GM18520 (cell line): ENCODE results near the gene KRTAP16-1.

Experiments
- ATAC-seq: cut with Tn5 transposase; IDR thresholded peaks from one replicate; pipeline ENCODE4 v1.9.1; 2021; ENCODE audit not compliant: unreplicated experiment

The KRTAP16-1 gene

DNA sequence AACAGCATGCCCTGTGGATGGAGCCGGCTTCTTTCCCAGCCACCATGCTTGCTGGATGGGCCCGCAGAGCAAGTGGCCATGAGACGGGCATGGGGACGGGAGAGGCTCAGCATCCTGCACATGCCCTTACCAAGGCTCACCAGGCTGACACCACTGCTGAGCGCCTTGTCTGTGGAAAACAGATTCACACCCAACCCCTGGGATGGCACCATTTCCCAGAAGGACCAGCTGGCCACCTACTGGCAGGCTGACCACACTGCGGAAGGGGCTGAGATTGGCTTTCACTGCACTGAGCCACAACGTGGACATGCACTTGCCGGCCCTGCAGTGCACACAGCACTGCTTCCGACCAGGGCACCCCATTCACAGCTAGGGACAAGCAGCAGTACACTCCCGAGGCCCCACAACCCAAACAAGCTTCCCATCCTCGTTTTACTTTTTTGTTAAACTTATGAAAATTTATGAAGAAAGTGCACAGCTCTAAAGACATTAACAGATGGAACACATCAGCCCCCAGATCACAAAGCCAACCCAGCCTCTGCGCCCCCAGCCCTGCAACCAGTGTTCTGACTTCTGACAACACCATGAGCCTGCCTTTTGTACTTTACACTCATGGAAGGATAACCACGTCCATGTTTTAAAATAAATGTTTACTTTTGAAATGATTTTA lies 20.3 kb upstream of the KRTAP16-1 start:
- no peak for ATAC-seq

GRCh38 chr17:41328207-41328606 lies 19.1 kb upstream of the KRTAP16-1 start:
- no peak for ATAC-seq

GRCh38 chr17:41327411-41328120 lies 18.5 kb upstream of the KRTAP16-1 start:
- ATAC-seq, result no peak

GRCh38 chr17:41326173-41327145 lies 17.4 kb upstream of the KRTAP16-1 start:
- no peak for ATAC-seq

GRCh38 chr17:41325611-41326010 lies 16.5 kb upstream of the KRTAP16-1 start:
- ATAC-seq, result no peak

DNA sequence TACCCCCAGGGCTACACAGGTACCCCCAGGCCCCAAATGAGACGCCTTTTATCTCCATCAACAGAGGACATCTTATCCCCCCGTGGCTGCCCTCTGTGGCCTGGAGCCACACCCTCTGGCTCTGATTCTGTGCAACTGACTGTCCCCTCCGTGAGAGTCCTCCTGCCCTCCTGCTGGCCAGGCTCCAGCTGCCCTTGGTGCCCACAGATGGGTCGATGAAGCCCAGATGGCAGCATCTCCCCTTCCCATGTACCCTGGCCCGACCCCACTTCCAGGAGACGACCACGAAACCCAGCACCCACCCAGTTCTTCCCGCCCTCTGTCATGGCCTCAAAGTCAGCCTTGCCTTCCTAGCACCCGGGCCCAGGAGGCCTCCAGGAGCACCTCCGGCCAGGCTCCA lies 16.0 kb upstream of the KRTAP16-1 start:
- no peak for ATAC-seq

- no peak for ATAC-seq
Observed at GRCh38 chr17:41324180-41325075, 15.3 kb upstream of the KRTAP16-1 start.

DNA sequence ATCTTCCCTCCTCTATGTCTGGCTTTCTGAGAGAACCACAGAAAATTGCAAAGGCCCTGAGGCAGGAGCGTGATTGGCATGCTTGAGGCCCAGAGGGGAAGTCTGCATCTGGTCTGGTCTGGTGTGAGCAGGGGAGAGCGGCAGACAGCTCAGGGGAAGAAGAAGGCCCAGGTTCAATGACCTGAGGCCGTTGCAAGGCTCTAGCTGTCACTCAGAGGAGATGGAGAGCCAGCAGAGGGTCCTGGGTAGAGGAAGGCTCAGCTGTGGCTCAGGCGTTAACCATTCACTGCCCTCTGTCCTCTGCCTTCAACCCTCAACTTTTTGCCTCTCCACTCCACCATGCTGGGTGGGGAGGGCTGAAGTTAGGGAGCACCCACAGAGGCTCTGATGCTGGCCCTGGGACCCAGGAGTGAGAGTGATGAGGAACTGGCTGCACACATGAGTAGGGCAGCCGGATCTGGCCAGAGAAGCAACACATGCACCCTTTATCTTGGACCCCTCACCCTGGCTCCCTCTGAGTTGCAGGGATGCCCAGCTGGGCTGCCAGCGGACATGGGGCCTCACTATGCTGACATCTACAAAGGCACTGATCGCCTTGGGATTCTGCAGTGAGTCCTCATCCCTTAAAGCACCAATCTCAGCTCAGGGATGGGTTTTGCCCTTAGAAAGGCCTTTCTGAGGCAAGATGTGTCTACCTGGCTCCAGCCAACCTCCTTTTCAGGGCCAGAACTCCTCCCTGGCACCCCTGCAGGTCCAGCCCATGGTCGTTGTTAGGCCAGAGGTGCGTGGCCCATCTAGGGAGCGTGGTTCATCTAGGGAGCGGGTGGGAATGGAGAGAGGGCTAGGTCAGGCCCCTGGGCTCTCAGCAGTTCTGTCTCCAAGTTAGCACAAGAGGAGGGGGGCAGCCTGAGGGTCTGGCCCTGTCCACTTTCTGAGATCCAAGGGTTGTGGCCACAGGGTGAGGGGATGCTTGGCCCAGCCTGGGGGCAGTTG lies 14.1 kb upstream of the KRTAP16-1 start:
- no peak for ATAC-seq

- no peak for ATAC-seq
Observed at GRCh38 chr17:41322094-41322902, 13.2 kb upstream of the KRTAP16-1 start.

DNA sequence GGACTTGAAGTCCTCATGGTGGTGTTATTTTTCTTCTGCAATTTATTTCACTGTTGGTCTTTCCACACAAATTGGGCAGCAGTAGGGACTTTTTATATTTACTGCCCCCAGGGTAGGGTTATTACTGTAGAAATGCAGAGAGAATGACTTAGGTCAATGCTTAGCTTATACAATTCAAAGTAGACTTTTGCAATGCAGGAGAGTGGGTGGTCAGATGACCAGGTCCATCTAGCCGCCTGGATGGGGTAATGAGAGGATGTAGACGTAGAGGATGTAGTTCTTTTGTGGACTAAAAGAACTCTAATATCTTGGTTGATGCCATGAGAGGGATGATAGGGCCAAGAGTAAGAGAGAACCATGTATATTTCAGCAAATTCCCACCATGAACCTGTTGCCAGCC lies 9.1 kb upstream of the KRTAP16-1 start:
- ATAC-seq, result no peak

DNA sequence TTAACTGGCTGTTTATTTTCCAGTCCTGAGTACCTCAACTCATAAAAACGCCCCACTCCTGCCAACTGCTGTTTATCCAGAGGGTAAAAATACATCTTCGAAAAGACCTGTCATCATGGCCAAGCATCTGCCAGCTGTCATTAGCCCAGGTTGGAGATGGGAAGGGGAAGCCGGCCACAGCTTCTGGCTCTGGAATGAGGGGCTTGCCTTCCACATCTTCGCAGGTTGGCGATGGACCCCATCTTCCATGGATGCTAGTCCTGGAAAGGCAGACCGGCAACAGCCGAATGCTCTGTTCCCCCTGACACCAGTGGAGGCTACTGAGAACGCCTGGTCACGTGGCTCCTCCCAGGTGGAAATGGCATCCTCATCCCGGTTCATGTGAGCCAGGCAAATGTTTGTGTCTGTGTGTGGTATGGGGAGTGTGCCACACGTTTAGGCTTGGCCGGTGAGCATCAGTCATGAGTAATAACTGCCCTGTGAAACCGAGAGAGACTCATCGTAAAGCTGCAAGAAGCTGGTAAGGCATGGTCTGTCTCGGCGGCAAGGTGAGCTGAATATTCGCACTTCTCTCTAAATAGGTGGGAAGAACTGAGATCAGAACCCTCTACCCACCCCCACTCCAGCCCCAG lies 6.8 kb upstream of the KRTAP16-1 start:
- no peak for ATAC-seq

DNA sequence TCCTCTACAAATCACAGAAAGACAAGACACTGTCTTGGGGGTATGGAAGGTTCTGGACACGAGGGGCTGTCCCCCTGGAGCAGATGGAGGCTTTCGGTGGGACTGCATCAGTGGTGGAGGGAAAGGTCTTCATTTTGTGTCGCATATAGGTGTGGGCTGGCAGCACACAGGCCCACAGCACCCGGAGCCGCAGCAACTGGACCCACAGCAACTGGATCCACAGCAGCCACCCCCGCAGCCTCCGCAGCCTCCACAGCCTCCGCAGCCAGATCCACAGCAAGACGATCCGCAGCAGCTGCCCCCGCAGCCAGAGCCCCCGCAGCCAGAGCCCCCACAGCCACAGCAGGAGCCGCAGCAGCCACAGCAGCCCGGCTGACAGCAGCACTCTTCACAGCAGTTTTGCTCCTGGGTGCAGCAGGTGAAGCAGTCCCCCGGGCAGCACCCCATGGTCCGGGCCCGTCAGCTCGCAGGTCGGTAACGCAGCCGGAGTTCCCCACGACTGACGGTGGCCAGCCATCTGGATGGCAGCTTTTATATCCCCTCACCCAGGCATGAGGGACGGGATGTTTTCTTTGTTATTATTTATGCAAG lies 6.2 kb upstream of the KRTAP16-1 start, which contains the start of gene KRTAP17-1:
KRTAP17-1 (minus strand) TSS at position 507 of the 591 bp plus-strand sequence; CDS start at position 447, 60 bp downstream.
- ATAC-seq, result no peak

- no peak for ATAC-seq
Observed at GRCh38 chr17:41311111-41311510, 2.0 kb upstream of the KRTAP16-1 start.

DNA sequence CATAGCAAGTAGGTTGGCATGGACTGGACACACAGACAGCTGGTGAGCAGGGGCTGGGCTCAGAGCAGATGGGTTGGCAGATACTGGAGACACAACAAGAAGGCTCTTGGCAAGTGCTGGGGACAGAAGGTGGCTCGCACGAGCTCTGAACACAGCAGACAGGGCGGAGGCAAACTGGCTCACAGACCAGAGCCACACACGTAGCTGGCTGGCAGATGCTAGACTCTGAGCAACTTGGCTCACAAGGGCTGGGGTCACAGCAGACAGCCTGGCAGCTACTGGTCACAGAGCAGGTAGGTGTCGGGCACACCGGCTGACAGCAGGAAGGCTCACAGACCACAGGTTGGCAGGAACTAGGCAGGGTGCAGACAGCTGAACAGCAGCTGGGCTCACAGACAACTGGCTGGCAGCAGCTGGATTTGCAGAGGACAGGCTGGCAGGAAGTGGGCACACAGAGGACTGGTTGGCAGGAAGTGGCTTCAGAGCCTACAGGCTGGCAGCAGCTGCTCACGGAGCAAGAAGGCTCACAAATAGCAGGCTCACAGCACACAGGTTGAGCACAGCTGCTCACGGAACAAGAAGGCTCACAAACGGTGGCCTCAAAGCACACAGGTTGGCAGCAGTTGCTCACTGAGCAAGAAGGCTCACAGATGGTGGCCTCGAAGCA lies 725 bp downstream of the KRTAP16-1 start:
- ATAC-seq, result no peak

GRCh38 chr17:41307647-41308046 lies 1.5 kb downstream of the KRTAP16-1 start:
- ATAC-seq, result no peak

DNA sequence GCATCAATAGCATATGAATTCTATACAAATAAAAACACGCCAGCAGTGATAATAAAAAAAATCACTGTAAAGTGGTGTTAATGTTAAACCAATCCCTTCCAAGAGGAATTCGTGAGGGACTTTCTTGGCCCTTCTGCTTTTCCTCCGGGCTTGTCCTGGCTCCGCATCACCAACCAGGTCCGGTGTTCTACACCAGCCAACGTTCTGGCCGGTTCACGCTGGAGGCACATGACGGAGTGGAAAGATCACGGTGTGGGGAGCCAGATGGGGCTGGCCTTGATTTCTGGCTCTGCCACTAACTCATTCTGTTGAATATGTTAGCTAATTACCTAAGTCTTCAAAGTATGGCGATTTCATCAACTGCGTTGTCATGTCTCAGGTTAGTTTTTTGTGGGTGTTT lies 5.0 kb downstream of the KRTAP16-1 start:
- ATAC-seq, result no peak

- ATAC-seq, result no peak
Observed at GRCh38 chr17:41302981-41303380, 6.1 kb downstream of the KRTAP16-1 start.
